ENCODE measurements around the gene GDI1.
A peak's percentile ranks its signal among the peaks of the same experiment; 100 is the strongest.

Gene GDI1

DNA sequence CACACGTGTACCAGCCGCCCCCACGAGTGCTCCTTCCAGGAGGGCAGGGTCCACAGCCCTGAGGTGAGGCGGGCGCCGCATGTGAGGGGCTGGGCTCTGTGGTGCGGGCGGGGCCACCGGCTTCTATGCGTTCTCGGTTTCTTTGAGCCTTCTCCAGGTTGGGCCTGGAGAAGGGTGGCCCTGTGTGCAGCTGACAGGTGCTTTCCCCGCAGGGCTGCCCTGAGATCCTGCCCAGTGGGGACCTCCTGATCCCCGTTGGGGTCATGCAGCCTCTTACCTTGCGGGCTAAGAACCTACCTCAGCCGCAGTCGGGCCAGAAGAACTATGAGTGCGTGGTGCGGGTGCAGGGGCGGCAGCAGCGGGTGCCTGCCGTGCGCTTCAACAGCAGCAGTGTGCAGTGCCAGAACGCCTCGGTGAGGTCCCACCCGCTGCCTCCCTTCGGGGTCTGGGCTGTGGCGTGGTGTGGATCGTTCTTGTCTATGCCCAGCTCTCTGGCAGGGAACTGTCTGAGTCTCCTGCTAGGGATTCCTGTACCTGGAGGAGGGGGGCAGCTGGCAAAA is 27.9 kb downstream of the GDI1 start:
- no peak for DNase-seq

GRCh38 chrX:154465601-154466000 is 28.6 kb downstream of the GDI1 start:
- no peak for DNase-seq

DNA sequence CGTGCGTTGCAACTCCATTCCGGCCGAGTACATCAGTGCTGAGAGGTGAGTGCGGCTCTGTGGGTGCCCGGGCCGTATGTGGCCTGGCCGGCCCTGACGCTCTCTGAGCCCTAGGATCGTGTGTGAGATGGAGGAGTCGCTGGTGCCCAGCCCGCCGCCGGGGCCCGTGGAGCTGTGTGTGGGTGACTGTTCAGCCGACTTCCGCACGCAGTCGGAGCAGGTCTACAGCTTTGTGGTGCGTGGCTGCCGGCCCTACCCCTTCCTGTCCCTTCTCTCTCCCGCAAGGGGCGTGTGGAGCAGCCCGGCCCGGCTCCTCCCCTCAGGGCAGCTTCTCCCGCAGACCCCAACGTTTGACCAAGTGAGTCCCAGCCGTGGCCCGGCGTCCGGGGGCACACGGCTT is 29.1 kb downstream of the GDI1 start:
- no peak for DNase-seq

- no peak for DNase-seq
Measured at GRCh38 chrX:154466907-154467306, 30.0 kb downstream of the GDI1 start.

GRCh38 chrX:154467556-154467955 is 30.6 kb downstream of the GDI1 start:
- no peak for DNase-seq

DNA sequence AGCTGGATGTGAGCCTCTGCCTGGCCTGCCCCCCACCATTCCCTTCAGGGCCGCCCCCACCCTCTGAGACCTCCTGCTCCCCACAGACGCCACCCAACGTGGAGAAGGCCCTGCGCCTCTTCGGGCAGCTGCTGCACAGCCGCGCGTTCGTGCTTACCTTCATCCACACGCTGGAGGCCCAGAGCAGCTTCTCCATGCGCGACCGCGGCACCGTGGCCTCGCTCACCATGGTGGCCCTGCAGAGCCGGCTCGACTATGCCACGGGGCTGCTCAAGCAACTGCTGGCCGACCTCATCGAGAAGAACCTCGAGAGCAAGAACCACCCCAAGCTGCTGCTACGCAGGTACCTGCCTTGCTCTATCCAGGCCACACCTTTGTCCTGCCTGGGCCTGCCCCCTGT is 31.3 kb downstream of the GDI1 start:
- no peak for DNase-seq

GRCh38 chrX:154469114-154469513 is 32.2 kb downstream of the GDI1 start:
- DNase-seq = no peak

DNA sequence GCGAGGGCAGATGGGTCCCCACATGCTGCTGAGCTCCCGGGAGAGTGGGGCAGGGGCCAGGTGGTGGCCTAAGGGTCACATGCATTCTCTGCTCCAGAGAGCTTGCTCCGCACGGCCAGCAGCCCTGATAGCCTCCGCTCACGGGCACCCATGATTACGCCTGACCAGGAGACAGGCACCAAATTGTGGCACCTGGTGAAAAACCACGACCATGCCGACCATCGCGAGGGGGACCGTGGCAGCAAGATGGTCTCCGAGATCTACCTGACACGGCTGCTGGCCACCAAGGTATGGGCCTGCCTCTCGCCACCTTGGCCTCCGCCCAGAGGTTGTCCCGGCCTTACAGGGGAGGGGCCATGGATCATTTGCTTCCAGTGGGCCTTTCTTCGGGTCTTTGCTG is 32.9 kb downstream of the GDI1 start:
- DNase-seq = no peak

- DNase-seq = no peak
Measured at GRCh38 chrX:154470434-154470833, 33.5 kb downstream of the GDI1 start.

DNA sequence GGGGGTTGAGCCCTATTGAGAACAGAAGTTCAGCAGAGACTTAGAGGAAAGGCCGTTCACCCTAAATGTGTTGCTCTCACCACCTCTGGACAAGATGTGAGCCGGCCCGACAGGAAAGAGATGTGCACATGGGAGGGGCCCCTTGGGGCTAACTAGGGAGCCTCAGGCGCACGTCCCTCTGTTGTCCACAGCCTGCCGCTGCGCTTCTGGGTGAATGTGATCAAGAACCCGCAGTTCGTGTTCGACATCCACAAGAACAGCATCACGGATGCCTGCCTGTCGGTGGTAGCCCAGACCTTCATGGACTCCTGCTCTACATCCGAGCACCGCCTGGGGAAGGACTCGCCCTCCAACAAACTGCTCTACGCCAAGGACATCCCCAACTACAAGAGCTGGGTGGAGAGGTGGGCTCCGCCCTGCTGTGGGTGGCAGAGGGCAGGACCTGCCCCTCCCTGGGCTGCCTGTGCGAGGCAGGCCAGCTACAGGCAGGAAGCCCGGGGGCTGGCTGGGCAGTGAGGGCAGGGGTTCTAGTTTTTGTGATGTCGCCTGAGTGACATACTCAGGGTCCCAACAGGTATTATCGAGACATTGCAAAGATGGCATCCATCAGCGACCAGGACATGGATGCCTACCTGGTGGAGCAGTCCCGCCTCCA is 34.1 kb downstream of the GDI1 start:
- DNase-seq = no peak

- no peak for DNase-seq
Measured at GRCh38 chrX:154471839-154472684, 35.1 kb downstream of the GDI1 start.

GRCh38 chrX:154472685-154473632 is 36.0 kb downstream of the GDI1 start:
- DNase-seq = no peak

DNA sequence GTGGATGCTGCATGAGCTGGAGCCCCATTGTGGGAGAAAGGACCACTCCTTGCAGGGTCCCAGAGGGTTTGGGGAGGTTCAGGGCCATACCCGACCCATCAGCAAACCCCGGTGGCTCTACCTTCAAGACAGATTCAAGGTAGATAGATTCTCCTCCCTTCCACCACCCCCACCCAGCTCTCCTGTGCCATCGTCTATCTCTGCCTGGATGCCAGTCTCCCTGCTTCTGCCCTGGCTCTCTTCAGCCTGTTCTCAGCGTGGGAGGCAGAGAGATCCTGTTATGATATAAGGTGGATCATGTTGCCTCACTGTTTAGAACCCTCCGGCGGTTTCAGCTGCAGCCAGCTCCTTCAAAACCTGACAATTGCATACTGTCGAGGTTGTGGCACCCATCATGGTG is 36.7 kb downstream of the GDI1 start:
- DNase-seq = no peak

- no peak for DNase-seq
Measured at GRCh38 chrX:154476821-154477220, 39.9 kb downstream of the GDI1 start.

GRCh38 chrX:154477891-154478477 is 41.0 kb downstream of the GDI1 start:
- DNase-seq = no peak

DNA sequence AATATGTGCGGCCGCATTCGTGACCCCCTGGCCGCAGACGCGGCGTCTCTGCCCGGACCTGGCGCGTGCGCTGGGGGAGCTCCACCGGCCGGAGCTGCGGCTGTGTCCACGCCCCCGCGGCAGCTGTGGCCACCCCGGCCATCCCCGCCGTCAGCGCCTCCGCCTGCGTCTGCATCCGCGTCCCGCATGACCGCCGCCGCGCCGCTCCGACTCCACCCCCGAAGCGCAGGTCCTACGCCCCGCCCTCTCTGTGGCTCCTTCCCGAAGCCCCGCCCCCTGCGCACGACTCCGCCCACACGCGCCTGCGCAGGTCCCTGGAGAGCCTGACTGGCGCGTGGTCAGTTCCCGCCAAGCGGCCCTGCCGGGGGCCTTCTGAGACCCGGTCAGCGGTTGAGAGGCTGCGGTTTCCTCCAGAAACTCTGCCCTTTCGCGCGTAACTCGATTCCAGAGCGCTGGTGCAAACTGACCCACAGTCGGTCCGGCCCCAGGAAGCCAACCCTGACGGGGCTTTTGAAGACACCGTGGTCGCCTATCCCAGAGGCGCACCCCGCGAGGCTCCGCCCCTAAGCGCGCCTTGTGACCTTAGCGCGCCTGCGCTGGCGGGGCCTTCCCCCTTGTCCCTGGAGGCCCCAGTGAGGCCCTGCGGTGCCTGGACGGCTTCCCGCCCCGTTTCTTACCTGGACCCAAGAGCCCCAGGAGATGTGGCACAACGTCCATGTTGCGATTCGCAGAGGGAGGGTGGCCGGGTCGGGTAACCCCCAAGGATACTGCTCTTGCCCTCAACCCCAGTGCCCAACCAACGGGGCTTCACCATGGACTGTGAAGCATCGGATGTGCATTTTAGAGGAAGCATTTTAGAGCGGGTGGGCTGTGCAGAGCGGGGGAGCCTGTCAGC is 42.0 kb downstream of the GDI1 start, which contains the start of gene LAGE3:
TSS of gene LAGE3 (minus strand) at position 554 of the 895 bp plus-strand sequence. CDS start at position 188, 366 bp downstream.
- peak; percentile 82 to 87 (median 85) for DNase-seq

GRCh38 chrX:154481195-154481594 is 44.2 kb downstream of the GDI1 start:
- DNase-seq = no peak

- DNase-seq = no peak
Measured at GRCh38 chrX:154481911-154482601, 45.1 kb downstream of the GDI1 start.

GRCh38 chrX:154482786-154483185 is 45.8 kb downstream of the GDI1 start:
- no peak for DNase-seq

GRCh38 chrX:154483325-154483724 is 46.4 kb downstream of the GDI1 start:
- no peak for DNase-seq

All from activated CD4-positive, CD25-positive, alpha-beta regulatory T cell (primary cell).